H1 (cell line): Measurements from ENCODE around the gene RAB5B. TPM values are rescaled to one million over a fixed set of nuclear protein-coding genes. Genes with fewer than 3 reads are reported as not detected.

Experiments used
- CEBPB ChIP-seq: IDR thresholded peaks from 2 replicates; pipeline ENCODE4 v1.6.1; 2012; ENCODE audit warnings: low read depth, low read length
- CHD2 ChIP-seq: IDR thresholded peaks from 2 replicates; pipeline ENCODE4 v1.6.1; 2012; ENCODE audit warnings: low read length, improper control_type of control experiment
- CREB1 ChIP-seq: IDR thresholded peaks from 2 replicates; pipeline ENCODE4 v1.6.1; 2012; ENCODE audit warnings: inconsistent platforms
- KDM5A ChIP-seq: fragments of 200-600 bp; IDR thresholded peaks from 2 replicates; pipeline ENCODE4 v1.7.1; 2012; ENCODE audit warnings: mild to moderate bottlenecking, low read length, inconsistent platforms, mixed read lengths
- POLR2A ChIP-seq, 2 experiments: IDR thresholded peaks; 1 replicate in 1 of 2; 2 replicates in 1 of 2; pipeline ENCODE4 v1.6.1; 2011; ENCODE audit warnings: low read depth in 2 of 2, low read length in 2 of 2, mild to moderate bottlenecking in 2 of 2; ENCODE audit errors: control extremely low read depth in 1 of 2
- POLR2AphosphoS5 ChIP-seq: IDR thresholded peaks from 2 replicates; pipeline ENCODE4 v1.6.1; 2011; ENCODE audit warnings: low read depth, low read length
- POU5F1 ChIP-seq: IDR thresholded peaks from 2 replicates; pipeline ENCODE4 v1.6.1; 2011; ENCODE audit warnings: low read depth, mild to moderate bottlenecking, low read length, moderate library complexity
- RBBP5 ChIP-seq: IDR thresholded peaks from 2 replicates; pipeline ENCODE4 v1.7.1; 2012; ENCODE audit warnings: low read depth, mild to moderate bottlenecking, inconsistent platforms, low read length, moderate library complexity, borderline replicate concordance
- SAP30 ChIP-seq: fragments of 300-600 bp; sonication (generic); IDR thresholded peaks from 2 replicates; pipeline ENCODE4 v1.7.1; 2012; ENCODE audit warnings: low read length, moderate library complexity, mild to moderate bottlenecking, inconsistent platforms; ENCODE audit not compliant: insufficient read depth, insufficient replicate concordance
- SP1 ChIP-seq: IDR thresholded peaks from 2 replicates; pipeline ENCODE4 v1.6.1; 2011; ENCODE audit warnings: low read depth, low read length
- TAF1 ChIP-seq: IDR thresholded peaks from 2 replicates; pipeline ENCODE4 v1.6.1; 2011; ENCODE audit warnings: mild to moderate bottlenecking, low read depth, low read length
- TBP ChIP-seq: IDR thresholded peaks from 2 replicates; pipeline ENCODE4 v1.6.1; 2011; ENCODE audit warnings: low read depth, low read length, improper control_type of control experiment
- USF2 ChIP-seq: IDR thresholded peaks from 2 replicates; pipeline ENCODE4 v1.6.1; 2011; ENCODE audit warnings: low read length, improper control_type of control experiment
- polyA plus RNA-seq, 7 experiments: library from polyadenylated mRNA; depleted of rRNA in 3 of 7; stranded (reverse) in 5 of 7; unstranded in 2 of 7; fragments of >200 nt in 5 of 7; fragments of 200-250 nt in 2 of 7; gene quantifications; 1 replicate in 5 of 7; 2 replicates in 1 of 7; 4 replicates in 1 of 7; pipeline versions ENCODE4 v1.2.1 to v1.2.3, GENCODE V29; 2011 to 2013; ENCODE audit warnings: missing spikeins in 2 of 7, mixed read lengths in 2 of 7
- total RNA-seq: library from RNA; stranded (reverse); fragmentation: NEBNext Ultra II Directional; extraction: Animal tissue kit (Norgen Biotek cat#: 25700); gene quantifications from 2 replicates; pipeline ENCODE4 v1.2.1, GENCODE V29; 2021
- TF ChIP-seq, protein P1 (sequence below), 3 experiments: IDR thresholded peaks; 1 replicate in 2 of 3; 2 replicates in 1 of 3; pipeline versions ENCODE4 v1.5.1 to v1.6.1; 2011; ENCODE audit warnings: low read length in 3 of 3, mild to moderate bottlenecking in 3 of 3, inconsistent platforms in 2 of 3, low read depth in 1 of 3, moderate library complexity in 1 of 3; ENCODE audit not compliant: insufficient read depth in 1 of 3; ENCODE audit errors: control extremely low read depth in 1 of 3

RAB5B gene
- total and polyA plus RNA-seq, 2 of the 8 experiments (the other 6 are each of a cell fraction or from before 2014, with no cell fraction given), result 56.7 to 62.4 TPM

GRCh38 chr12:55927588-55928502 lies 46.0 kb upstream of the RAB5B start, which contains the start of gene PYM1 (continued):
- TF ChIP-seq TAF1, result peak; percentile 76
- 0 out of 2 replicates have a peak, but pooled peaks have one; percentile 12 for TF ChIP-seq KDM5A
- TF ChIP-seq, protein P1, sequence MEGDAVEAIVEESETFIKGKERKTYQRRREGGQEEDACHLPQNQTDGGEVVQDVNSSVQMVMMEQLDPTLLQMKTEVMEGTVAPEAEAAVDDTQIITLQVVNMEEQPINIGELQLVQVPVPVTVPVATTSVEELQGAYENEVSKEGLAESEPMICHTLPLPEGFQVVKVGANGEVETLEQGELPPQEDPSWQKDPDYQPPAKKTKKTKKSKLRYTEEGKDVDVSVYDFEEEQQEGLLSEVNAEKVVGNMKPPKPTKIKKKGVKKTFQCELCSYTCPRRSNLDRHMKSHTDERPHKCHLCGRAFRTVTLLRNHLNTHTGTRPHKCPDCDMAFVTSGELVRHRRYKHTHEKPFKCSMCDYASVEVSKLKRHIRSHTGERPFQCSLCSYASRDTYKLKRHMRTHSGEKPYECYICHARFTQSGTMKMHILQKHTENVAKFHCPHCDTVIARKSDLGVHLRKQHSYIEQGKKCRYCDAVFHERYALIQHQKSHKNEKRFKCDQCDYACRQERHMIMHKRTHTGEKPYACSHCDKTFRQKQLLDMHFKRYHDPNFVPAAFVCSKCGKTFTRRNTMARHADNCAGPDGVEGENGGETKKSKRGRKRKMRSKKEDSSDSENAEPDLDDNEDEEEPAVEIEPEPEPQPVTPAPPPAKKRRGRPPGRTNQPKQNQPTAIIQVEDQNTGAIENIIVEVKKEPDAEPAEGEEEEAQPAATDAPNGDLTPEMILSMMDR (IDR thresholded peaks at IDR 0.05; ENCODE audit: control extremely low read depth in 1 of 3, insufficient read depth in 1 of 3, low read depth in 1 of 3, low read length in 3 of 3), result no peak
- peak; percentile 76 for TF ChIP-seq TBP
- TF ChIP-seq SAP30, result no peak
- peak; percentile 29; the same call in 1 of the 2 replicates for TF ChIP-seq CREB1
- no peak for TF ChIP-seq USF2
- TF ChIP-seq RBBP5, result peak; percentile 50; the same call in 1 of the 2 replicates
- TF ChIP-seq CEBPB, result no peak
- peak; percentile 77 to 84 for TF ChIP-seq POLR2A (IDR thresholded peaks at IDR 0.05; ENCODE audit: control extremely low read depth in 1 of 2, low read depth in 2 of 2, low read length in 2 of 2)
- no peak for TF ChIP-seq POU5F1
- peak; percentile 69; the same call in 1 of the 2 replicates for TF ChIP-seq POLR2AphosphoS5
- TF ChIP-seq SP1, result peak; percentile 9; the same call in 1 of the 2 replicates
- peak; percentile 66; the same call in 1 of the 2 replicates for TF ChIP-seq CHD2
